H1 (cell line): ENCODE data around the gene FAM3B. TPM values are rescaled to one million over a fixed set of nuclear protein-coding genes. Genes with fewer than 3 reads are reported as not detected.

Experiments used
- CTCF ChIA-PET: fragments of 300-600 bp; sonication (Branson Sonifier 250); formaldehyde crosslinking; loops from one replicate; lab custom pipeline; 2021; ENCODE audit not compliant: partially characterized antibody; lab: Charles Lee
- POLR2A ChIA-PET: fragments of 300-600 bp; sonication (Branson Sonifier 250); formaldehyde crosslinking; loops from one replicate; lab custom pipeline; 2021; ENCODE audit warnings: inconsistent platforms; ENCODE audit not compliant: partially characterized antibody; lab: Charles Lee
- DNase-seq, 2 experiments: peaks; one replicate each; pipeline versions ENCODE4 v3.0.0 to v3.0.0-alpha.2; 2010 to 2022; ENCODE audit warnings: low spot score in 2 of 2, low read depth in 1 of 2, mixed read lengths in 1 of 2
- FAIRE-seq: peaks from 2 replicates; lab custom pipeline; 2011; peaks lifted over from hg19 to GRCh38; lab: Jason Lieb, UNC
- H2AFZ ChIP-seq: 2 replicates; pipeline ENCODE4 v1.8.1; 2012; ENCODE audit warnings: low read length, inconsistent platforms
- H2AK5ac ChIP-seq: 2 replicates; pipeline ENCODE4 v1.6.1; 2013; ENCODE audit warnings: low read depth, low read length
- H2BK120ac ChIP-seq: replicated peaks from 2 replicates; pipeline ENCODE3; 2013; ENCODE audit warnings: low read depth, low read length, inconsistent platforms
- H2BK12ac ChIP-seq: 2 replicates; pipeline ENCODE4 v1.6.1; 2013; ENCODE audit warnings: low read depth, low read length
- H2BK15ac ChIP-seq: 2 replicates; pipeline ENCODE4 v1.6.1; 2013; ENCODE audit warnings: low read length
- H2BK20ac ChIP-seq: 2 replicates; pipeline ENCODE4 v1.6.1; 2013; ENCODE audit warnings: low read length
- H2BK5ac ChIP-seq: 2 replicates; pipeline ENCODE4 v1.6.1; 2013; ENCODE audit warnings: low read depth, low read length
- H3K14ac ChIP-seq: 2 replicates; pipeline ENCODE4 v1.6.1; 2013; ENCODE audit warnings: inconsistent platforms; ENCODE audit not compliant: insufficient read length
- H3K18ac ChIP-seq: 2 replicates; pipeline ENCODE4 v1.6.1; 2013; ENCODE audit warnings: low read length; ENCODE audit errors: extremely low read depth
- H3K23ac ChIP-seq: 2 replicates; pipeline ENCODE4 v1.6.1; 2013; ENCODE audit warnings: inconsistent platforms; ENCODE audit not compliant: insufficient read length
- H3K23me2 ChIP-seq: 2 replicates; pipeline ENCODE4 v1.6.1; 2013; ENCODE audit warnings: low read depth, low read length
- H3K27ac ChIP-seq: 2 replicates; pipeline ENCODE4 v1.6.1; 2011; ENCODE audit warnings: low read depth, low read length, inconsistent platforms
- H3K27me3 ChIP-seq, 4 experiments: replicated peaks in 1 of 4; 1 replicate in 1 of 4; 2 replicates in 3 of 4; pipeline versions ENCODE4 v1.6.1 to v1.8.1; 2011 to 2013; ENCODE audit warnings: low read length in 3 of 4, mild to moderate bottlenecking in 3 of 4, inconsistent platforms in 2 of 4, mixed read lengths in 2 of 4, moderate library complexity in 1 of 4; ENCODE audit not compliant: control insufficient read depth in 3 of 4, insufficient read depth in 3 of 4; ENCODE audit errors: extremely low read depth in 1 of 4
- H3K36me3 ChIP-seq, 4 experiments: 2 replicates each; pipeline versions ENCODE4 v1.6.1 to v1.8.1; 2011 to 2013; ENCODE audit warnings: mild to moderate bottlenecking in 4 of 4, low read length in 3 of 4, moderate library complexity in 2 of 4, control low read depth in 1 of 4, inconsistent platforms in 1 of 4; ENCODE audit not compliant: insufficient read depth in 4 of 4, control insufficient read depth in 2 of 4
- H3K4ac ChIP-seq: replicated peaks from 2 replicates; pipeline ENCODE3; 2013; ENCODE audit warnings: low read length, low read depth, mixed read lengths, inconsistent platforms; ENCODE audit not compliant: insufficient read length
- H3K4me1 ChIP-seq, 4 experiments: replicated peaks in 1 of 4; 1 replicate in 1 of 4; 2 replicates in 3 of 4; pipeline versions ENCODE4 v1.6.1 to v1.8.1; 2011 to 2013; ENCODE audit warnings: low read length in 3 of 4, inconsistent platforms in 2 of 4, mixed read lengths in 1 of 4; ENCODE audit not compliant: insufficient read depth in 4 of 4, control insufficient read depth in 3 of 4
- H3K4me2 ChIP-seq, 2 experiments: 2 replicates each; pipeline versions ENCODE4 v1.6.1 to v1.8.1; 2011 to 2013; ENCODE audit warnings: low read depth in 2 of 2, low read length in 2 of 2, control low read depth in 1 of 2, inconsistent platforms in 1 of 2, mild to moderate bottlenecking in 1 of 2; ENCODE audit not compliant: insufficient read depth in 1 of 2
- H3K4me3 ChIP-seq, 4 experiments: fragments of 200-600, 300-600 bp in 1 of 4; sonication (generic), shearing (Covaris generic), sonication (Bioruptor Twin) in 1 of 4; 2 replicates each; pipeline versions ENCODE4 v1.5.1 to v1.8.1; 2011 to 2016; ENCODE audit warnings: low read length in 4 of 4, low read depth in 3 of 4, control low read depth in 2 of 4, inconsistent platforms in 2 of 4, mild to moderate bottlenecking in 2 of 4, mixed read lengths in 1 of 4, moderate library complexity in 1 of 4; ENCODE audit not compliant: insufficient read depth in 2 of 4; ENCODE audit errors: extremely low read depth in 1 of 4
- H3K56ac ChIP-seq: replicated peaks from 2 replicates; pipeline ENCODE3; 2013; ENCODE audit warnings: low read depth, mild to moderate bottlenecking, mixed read lengths, low read length, inconsistent platforms; ENCODE audit not compliant: insufficient read length
- H3K79me1 ChIP-seq: 2 replicates; pipeline ENCODE4 v1.6.1; 2013; ENCODE audit warnings: low read depth, low read length, control low read depth
- H3K79me2 ChIP-seq, 2 experiments: 2 replicates each; pipeline versions ENCODE4 v1.6.1 to v1.8.1; 2012 to 2013; ENCODE audit warnings: low read length in 2 of 2, mild to moderate bottlenecking in 2 of 2, inconsistent platforms in 1 of 2; ENCODE audit not compliant: insufficient read depth in 2 of 2, control insufficient read depth in 1 of 2
- H3K9ac ChIP-seq, 4 experiments: replicated peaks in 1 of 4; 1 replicate in 1 of 4; 2 replicates in 3 of 4; pipeline versions ENCODE4 v1.6.1 to v1.8.1; 2011 to 2013; ENCODE audit warnings: low read depth in 3 of 4, low read length in 3 of 4, control low read depth in 2 of 4, mild to moderate bottlenecking in 2 of 4, moderate library complexity in 2 of 4, inconsistent platforms in 1 of 4; ENCODE audit errors: extremely low read depth in 1 of 4
- H3K9me3 ChIP-seq, 2 experiments: 2 replicates each; pipeline versions ENCODE4 v1.6.1 to v1.8.1; 2012 to 2013; ENCODE audit warnings: mild to moderate bottlenecking in 2 of 2, moderate library complexity in 2 of 2, control low read depth in 1 of 2, inconsistent platforms in 1 of 2, low read depth in 1 of 2, low read length in 1 of 2, mixed read lengths in 1 of 2; ENCODE audit not compliant: insufficient read depth in 2 of 2
- H4K20me1 ChIP-seq, 2 experiments: replicated peaks in 1 of 2; 2 replicates each; pipeline versions ENCODE3 to v1.8.1; 2011 to 2013; ENCODE audit warnings: inconsistent platforms in 2 of 2, low read length in 2 of 2, mild to moderate bottlenecking in 1 of 2; ENCODE audit not compliant: insufficient read depth in 2 of 2, control insufficient read depth in 1 of 2
- H4K5ac ChIP-seq: 2 replicates; pipeline ENCODE4 v1.6.1; 2013; ENCODE audit warnings: low read length, low read depth, mixed read lengths, inconsistent platforms; ENCODE audit not compliant: insufficient read length
- H4K8ac ChIP-seq: 2 replicates; pipeline ENCODE4 v1.8.0; 2013; ENCODE audit warnings: mild to moderate bottlenecking, moderate library complexity, low read length, inconsistent platforms; ENCODE audit not compliant: insufficient read depth; ENCODE audit errors: extremely low read depth
- H4K91ac ChIP-seq: replicated peaks from 2 replicates; pipeline ENCODE3; 2013; ENCODE audit warnings: low read length, mixed read lengths, inconsistent platforms; ENCODE audit not compliant: insufficient read length
- BCL11A ChIP-seq, 2 experiments: IDR thresholded peaks; one replicate each; pipeline ENCODE4 v1.6.1; 2011; ENCODE audit warnings: low read depth in 2 of 2, low read length in 2 of 2, mild to moderate bottlenecking in 2 of 2
- BRCA1 ChIP-seq: IDR thresholded peaks from 2 replicates; pipeline ENCODE4 v1.6.1; 2012; ENCODE audit warnings: low read depth, low read length, improper control_type of control experiment
- CEBPB ChIP-seq: IDR thresholded peaks from 2 replicates; pipeline ENCODE4 v1.6.1; 2012; ENCODE audit warnings: low read depth, low read length
- GABPA ChIP-seq: IDR thresholded peaks from 2 replicates; pipeline ENCODE4 v1.6.1; 2011; ENCODE audit warnings: mild to moderate bottlenecking, low read length, moderate library complexity, borderline replicate concordance; ENCODE audit not compliant: insufficient read depth
- HDAC2 ChIP-seq, 2 experiments: fragments of 300-600 bp in 1 of 2; sonication (generic) in 1 of 2; IDR thresholded peaks; 2 replicates each; pipeline ENCODE4 v1.6.1; 2011 to 2012; ENCODE audit warnings: low read depth in 2 of 2, low read length in 2 of 2, mild to moderate bottlenecking in 2 of 2, moderate library complexity in 2 of 2, borderline replicate concordance in 1 of 2, inconsistent platforms in 1 of 2
- NANOG ChIP-seq: IDR thresholded peaks from 2 replicates; pipeline ENCODE4 v1.6.1; 2011; ENCODE audit warnings: low read length, low read depth, mild to moderate bottlenecking, inconsistent platforms; ENCODE audit not compliant: insufficient read depth, poor library complexity, severe bottlenecking
- RBBP5 ChIP-seq: IDR thresholded peaks from 2 replicates; pipeline ENCODE4 v1.7.1; 2012; ENCODE audit warnings: low read depth, mild to moderate bottlenecking, inconsistent platforms, low read length, moderate library complexity, borderline replicate concordance
- SIN3A ChIP-seq, 2 experiments: IDR thresholded peaks in 1 of 2; conservative IDR thresholded peaks in 1 of 2; 2 replicates each; pipeline ENCODE4 v1.6.1; 2011 to 2012; ENCODE audit warnings: low read length in 2 of 2, improper control_type of control experiment in 1 of 2, low read depth in 1 of 2, mild to moderate bottlenecking in 1 of 2
- SP1 ChIP-seq: IDR thresholded peaks from 2 replicates; pipeline ENCODE4 v1.6.1; 2011; ENCODE audit warnings: low read depth, low read length
- WGBS, 2 experiments: shearing (Covaris generic) in 1 of 2; methylation state at CpG; one replicate each; pipeline versions ENCODE4 v1.1.6 to v1.1.7; 2013 to 2015; ENCODE audit warnings: low lambda C conversion rate in 2 of 2, mixed read lengths in 2 of 2, inconsistent platforms in 1 of 2, low coverage in 1 of 2, missing lambda C conversion rate in 1 of 2; ENCODE audit not compliant: insufficient replicate concordance in 2 of 2, insufficient coverage in 1 of 2, insufficient read length in 1 of 2; ENCODE audit errors: extremely low coverage in 1 of 2, missing lambda C conversion rate in 1 of 2; 5-methylcytosine and 5-hydroxymethylcytosine counted together
- polyA plus RNA-seq, 7 experiments: library from polyadenylated mRNA; depleted of rRNA in 3 of 7; stranded (reverse) in 5 of 7; unstranded in 2 of 7; fragments of >200 nt in 5 of 7; fragments of 200-250 nt in 2 of 7; gene quantifications; 1 replicate in 5 of 7; 2 replicates in 1 of 7; 4 replicates in 1 of 7; pipeline versions ENCODE4 v1.2.1 to v1.2.3, GENCODE V29; 2011 to 2013; ENCODE audit warnings: missing spikeins in 2 of 7, mixed read lengths in 2 of 7
- total RNA-seq: library from RNA; stranded (reverse); fragmentation: NEBNext Ultra II Directional; extraction: Animal tissue kit (Norgen Biotek cat#: 25700); gene quantifications from 2 replicates; pipeline ENCODE4 v1.2.1, GENCODE V29; 2021

The FAM3B gene
- total and polyA plus RNA-seq, 2 of the 8 experiments (the other 6 are each of a cell fraction or from before 2014, with no cell fraction given), result 2.0 TPM

DNA sequence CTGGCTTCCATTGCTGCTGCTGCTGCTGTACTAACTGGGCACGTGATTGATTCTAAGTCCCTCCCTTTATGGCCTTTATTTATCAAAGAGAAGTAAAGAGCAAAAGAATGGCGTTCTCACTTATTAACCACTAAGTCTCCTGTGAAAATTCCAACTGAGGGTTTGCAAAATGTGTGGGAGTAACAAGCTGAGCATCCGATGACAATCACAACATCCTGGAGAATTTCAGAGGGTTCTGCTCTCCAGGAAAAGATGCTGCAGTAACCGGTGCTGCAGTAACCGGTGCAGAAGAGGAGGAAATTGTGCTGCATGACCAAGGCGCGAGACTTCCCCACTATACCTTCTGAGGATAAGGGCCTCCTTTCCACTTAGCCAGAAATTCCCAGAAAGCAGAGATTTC lies 32.5 kb downstream of the FAM3B start:
- no peak overlapping the region for H2BK20ac ChIP-seq
- no peak overlapping the region for H2AFZ ChIP-seq
- no peak overlapping the region for H3K4me2 ChIP-seq
- no peak overlapping the region for H2AK5ac ChIP-seq
- H3K4me3 ChIP-seq, result no peak overlapping the region
- FAIRE-seq (no peak), DNase-seq (no peak)
- H3K23ac ChIP-seq, result no peak overlapping the region
- no peak overlapping the region for H4K8ac ChIP-seq
- H3K14ac ChIP-seq, result no peak overlapping the region
- CTCF ChIA-PET, result interaction anchor here (1.1 to 1.9 kb wide), 3 partner anchors 20 to 66 kb away, joined by 3 to 10 read pairs (median 5); no protein-coding TSS in a partner anchor
- no peak overlapping the region for H2BK15ac ChIP-seq
- H3K18ac ChIP-seq, result no peak overlapping the region
- no peak overlapping the region for H2BK12ac ChIP-seq
- no peaks in the 10 kb centered on the region for H4K20me1 ChIP-seq
- H3K23me2 ChIP-seq, result no peaks in the 10 kb centered on the region
- no peaks in the 10 kb centered on the region for H3K79me1 ChIP-seq
- no peak overlapping the region for H4K5ac ChIP-seq
- no peak overlapping the region for H2BK120ac ChIP-seq
- POLR2A ChIA-PET, result no interaction called here
- 87% methylated on average over 7 of the region's 7 CpGs; no CpG with 5 or more reads in 1 of the 2 experiments for WGBS, 2 experiments
- H2BK5ac ChIP-seq, result no peak overlapping the region
- no peak overlapping the region for H3K9ac ChIP-seq
- H3K36me3 ChIP-seq, result no peaks in the 10 kb centered on the region
- H3K4me1 ChIP-seq, result no peaks in the 10 kb centered on the region
- H3K27ac ChIP-seq, result no peak overlapping the region
- H3K79me2 ChIP-seq, result no peaks in the 10 kb centered on the region
- H4K91ac ChIP-seq, result no peak overlapping the region
- no peak overlapping the region for H3K56ac ChIP-seq
- no peaks in the 10 kb centered on the region for H3K9me3 ChIP-seq
- H3K4ac ChIP-seq, result no peak overlapping the region
- no peaks in the 10 kb centered on the region for H3K27me3 ChIP-seq
- TF ChIP-seq SP1 (no peak), HDAC2 (IDR thresholded peaks at IDR 0.05; ENCODE audit: borderline replicate concordance in 1 of 2, low read depth in 2 of 2, low read length in 2 of 2) (no peak), SIN3A (conservative IDR thresholded peaks at IDR 0.05 in 1 of 2, IDR thresholded peaks at IDR 0.05 in 1 of 2; ENCODE audit: low read depth in 1 of 2, low read length in 2 of 2) (no peak), GABPA (no peak), NANOG (no peak), CEBPB (no peak), BRCA1 (no peak), BCL11A (IDR thresholded peaks at IDR 0.05; ENCODE audit: low read depth in 2 of 2, low read length in 2 of 2) (no peak), RBBP5 (no peak)
